HG03521 (cell line): ENCODE measurements around the gene ZFP36.
"Not testable (repeated sequence)": the region's sequence is repeated elsewhere in the genome, so short reads cannot be mapped to it uniquely, and the experiment has no call there.

ENCODE experiments used
- ATAC-seq: cut with Tn5 transposase; IDR thresholded peaks from one replicate; pipeline ENCODE4 v1.9.1; 2021; ENCODE audit warnings: mild to moderate bottlenecking, moderate library complexity; ENCODE audit not compliant: unreplicated experiment

The ZFP36 gene

GRCh38 chr19:39444598-39445195, 38.0 kb downstream of the ZFP36 start:
- no peak for ATAC-seq

GRCh38 chr19:39445196-39446111, 38.8 kb downstream of the ZFP36 start, which contains the start of gene SUPT5H:
Gene SUPT5H (plus strand): TSS chr19:39445582. CDS start chr19:39445891, 309 bp downstream.
- ATAC-seq: peak; percentile 79

GRCh38 chr19:39446365-39447084, 39.9 kb downstream of the ZFP36 start:
- no peak for ATAC-seq

GRCh38 chr19:39448271-39448670, 41.6 kb downstream of the ZFP36 start:
- ATAC-seq: no peak

- ATAC-seq: no peak
Measured at GRCh38 chr19:39449116-39449797, 42.6 kb downstream of the ZFP36 start.

GRCh38 chr19:39451257-39451656, 44.6 kb downstream of the ZFP36 start:
- ATAC-seq: not testable (repeated sequence)
